HL-60 (cell line): Measurements from ENCODE around the gene ZNF185.

ENCODE experiments used
- DNase-seq, 2 experiments: peaks; one replicate each; pipeline ENCODE4 v3.0.0-alpha.2; 2010 to 2020; ENCODE audit warnings: low read depth in 1 of 2, low spot score in 1 of 2
- H3K27ac ChIP-seq: fragments of 250-450 bp; sonication (Bioruptor Pico); replicated peaks from 2 replicates; pipeline ENCODE4 v1.5.1; 2020; ENCODE audit warnings: mild to moderate bottlenecking, moderate library complexity
- H3K27me3 ChIP-seq: fragments of 250-450 bp; sonication (Bioruptor Pico); 2 replicates; pipeline ENCODE4 v1.5.1; 2021; ENCODE audit warnings: mild to moderate bottlenecking, moderate library complexity; ENCODE audit not compliant: insufficient read depth, poor library complexity, severe bottlenecking
- H3K4me3 ChIP-seq: replicated peaks from 2 replicates; pipeline ENCODE4 v1.5.1; 2011; ENCODE audit warnings: mild to moderate bottlenecking, control low read depth, low read length; ENCODE audit not compliant: insufficient read depth
- GABPA ChIP-seq: IDR thresholded peaks from 2 replicates; pipeline ENCODE4 v1.6.1; 2012; ENCODE audit warnings: low read depth
- POLR2AphosphoS5 ChIP-seq: IDR thresholded peaks from 2 replicates; pipeline ENCODE4 v1.6.1; 2012; ENCODE audit warnings: low read depth
- SPI1 ChIP-seq: IDR thresholded peaks from 2 replicates; pipeline ENCODE4 v1.6.1; 2012; ENCODE audit warnings: low read depth, mild to moderate bottlenecking, borderline replicate concordance
- TF ChIP-seq, protein P1 (sequence below): IDR thresholded peaks from one replicate; pipeline ENCODE4 v1.5.1; 2011; ENCODE audit warnings: low read length, control low read depth, inconsistent platforms; ENCODE audit not compliant: insufficient read depth
- TF ChIP-seq, protein P2 (sequence below): IDR thresholded peaks from 2 replicates; pipeline ENCODE4 v1.6.1; 2012; ENCODE audit warnings: low read depth; ENCODE audit not compliant: insufficient replicate concordance

ZNF185 gene

GRCh38 chrX:152912106-152912505 is 14.2 kb downstream of the ZNF185 start:
- Histone ChIP-seq H3K27me3 (no peaks in the 10 kb centered on the region), H3K4me3 (no peak overlapping the region), H3K27ac (no peak overlapping the region)
- DNase-seq = peak in 1 of 2 experiments; percentile 18
- TF ChIP-seq, protein P1, sequence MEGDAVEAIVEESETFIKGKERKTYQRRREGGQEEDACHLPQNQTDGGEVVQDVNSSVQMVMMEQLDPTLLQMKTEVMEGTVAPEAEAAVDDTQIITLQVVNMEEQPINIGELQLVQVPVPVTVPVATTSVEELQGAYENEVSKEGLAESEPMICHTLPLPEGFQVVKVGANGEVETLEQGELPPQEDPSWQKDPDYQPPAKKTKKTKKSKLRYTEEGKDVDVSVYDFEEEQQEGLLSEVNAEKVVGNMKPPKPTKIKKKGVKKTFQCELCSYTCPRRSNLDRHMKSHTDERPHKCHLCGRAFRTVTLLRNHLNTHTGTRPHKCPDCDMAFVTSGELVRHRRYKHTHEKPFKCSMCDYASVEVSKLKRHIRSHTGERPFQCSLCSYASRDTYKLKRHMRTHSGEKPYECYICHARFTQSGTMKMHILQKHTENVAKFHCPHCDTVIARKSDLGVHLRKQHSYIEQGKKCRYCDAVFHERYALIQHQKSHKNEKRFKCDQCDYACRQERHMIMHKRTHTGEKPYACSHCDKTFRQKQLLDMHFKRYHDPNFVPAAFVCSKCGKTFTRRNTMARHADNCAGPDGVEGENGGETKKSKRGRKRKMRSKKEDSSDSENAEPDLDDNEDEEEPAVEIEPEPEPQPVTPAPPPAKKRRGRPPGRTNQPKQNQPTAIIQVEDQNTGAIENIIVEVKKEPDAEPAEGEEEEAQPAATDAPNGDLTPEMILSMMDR = no peak
- no peak for TF ChIP-seq SPI1

DNA sequence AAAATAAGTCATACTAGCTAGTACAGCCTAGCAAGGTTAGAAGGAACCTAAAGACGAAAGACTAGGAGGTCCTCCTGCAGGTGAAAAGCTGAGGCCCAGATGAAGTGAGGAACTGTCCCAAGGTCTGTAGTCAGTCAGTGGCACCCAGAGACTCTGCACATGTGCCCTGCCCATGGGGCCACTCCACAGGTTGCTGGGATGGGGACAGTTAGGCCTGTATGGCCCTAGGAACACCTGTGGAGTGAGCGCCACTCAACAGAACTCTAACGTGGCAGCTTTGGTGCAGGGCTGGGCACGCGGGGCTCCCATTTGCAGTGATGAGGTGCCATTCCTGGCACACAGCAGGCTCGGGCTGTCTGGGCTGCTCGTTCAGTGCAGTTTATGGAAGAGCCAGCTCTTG is 14.8 kb downstream of the ZNF185 start:
- DNase-seq = no peak
- TF ChIP-seq, protein P2, sequence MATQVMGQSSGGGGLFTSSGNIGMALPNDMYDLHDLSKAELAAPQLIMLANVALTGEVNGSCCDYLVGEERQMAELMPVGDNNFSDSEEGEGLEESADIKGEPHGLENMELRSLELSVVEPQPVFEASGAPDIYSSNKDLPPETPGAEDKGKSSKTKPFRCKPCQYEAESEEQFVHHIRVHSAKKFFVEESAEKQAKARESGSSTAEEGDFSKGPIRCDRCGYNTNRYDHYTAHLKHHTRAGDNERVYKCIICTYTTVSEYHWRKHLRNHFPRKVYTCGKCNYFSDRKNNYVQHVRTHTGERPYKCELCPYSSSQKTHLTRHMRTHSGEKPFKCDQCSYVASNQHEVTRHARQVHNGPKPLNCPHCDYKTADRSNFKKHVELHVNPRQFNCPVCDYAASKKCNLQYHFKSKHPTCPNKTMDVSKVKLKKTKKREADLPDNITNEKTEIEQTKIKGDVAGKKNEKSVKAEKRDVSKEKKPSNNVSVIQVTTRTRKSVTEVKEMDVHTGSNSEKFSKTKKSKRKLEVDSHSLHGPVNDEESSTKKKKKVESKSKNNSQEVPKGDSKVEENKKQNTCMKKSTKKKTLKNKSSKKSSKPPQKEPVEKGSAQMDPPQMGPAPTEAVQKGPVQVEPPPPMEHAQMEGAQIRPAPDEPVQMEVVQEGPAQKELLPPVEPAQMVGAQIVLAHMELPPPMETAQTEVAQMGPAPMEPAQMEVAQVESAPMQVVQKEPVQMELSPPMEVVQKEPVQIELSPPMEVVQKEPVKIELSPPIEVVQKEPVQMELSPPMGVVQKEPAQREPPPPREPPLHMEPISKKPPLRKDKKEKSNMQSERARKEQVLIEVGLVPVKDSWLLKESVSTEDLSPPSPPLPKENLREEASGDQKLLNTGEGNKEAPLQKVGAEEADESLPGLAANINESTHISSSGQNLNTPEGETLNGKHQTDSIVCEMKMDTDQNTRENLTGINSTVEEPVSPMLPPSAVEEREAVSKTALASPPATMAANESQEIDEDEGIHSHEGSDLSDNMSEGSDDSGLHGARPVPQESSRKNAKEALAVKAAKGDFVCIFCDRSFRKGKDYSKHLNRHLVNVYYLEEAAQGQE = no peak
- TF ChIP-seq GABPA = no peak
- TF ChIP-seq, protein P1 = no peak
- no peak for TF ChIP-seq POLR2AphosphoS5
- no peak for TF ChIP-seq SPI1
- no peak overlapping the region for H3K27ac ChIP-seq
- no peaks in the 10 kb centered on the region for H3K27me3 ChIP-seq
- H3K4me3 ChIP-seq = no peak overlapping the region

- TF ChIP-seq, protein P1 = no peak
- TF ChIP-seq, protein P2 = no peak
- TF ChIP-seq SPI1 = no peak
- no peak for TF ChIP-seq POLR2AphosphoS5
- no peak for TF ChIP-seq GABPA
- no peak overlapping the region for H3K4me3 ChIP-seq
- peak; percentile 48 to 64 for DNase-seq
- H3K27me3 ChIP-seq = no peaks in the 10 kb centered on the region
- H3K27ac ChIP-seq = no peak overlapping the region
Measured at GRCh38 chrX:152913346-152913745, 15.5 kb downstream of the ZNF185 start.

DNA sequence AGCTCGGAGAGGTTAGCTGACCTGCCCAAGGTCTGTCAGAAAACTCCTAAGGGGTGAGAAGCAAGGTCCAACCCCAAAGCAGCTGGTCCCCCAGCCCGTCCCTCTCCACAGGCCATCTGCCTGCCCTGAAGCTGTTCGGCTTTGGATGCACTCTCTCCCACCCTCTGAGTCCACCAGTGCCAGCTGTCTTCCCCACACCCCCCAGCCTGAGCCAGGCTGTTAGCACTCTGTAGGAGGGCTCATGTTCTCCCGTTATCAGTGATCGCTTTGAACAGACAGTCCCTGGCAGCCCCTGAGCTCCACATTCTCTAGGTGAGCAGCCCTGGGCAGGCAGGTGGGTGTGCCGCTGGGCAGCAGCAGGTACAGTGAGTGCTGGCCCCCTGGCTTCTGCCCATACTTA is 16.0 kb downstream of the ZNF185 start:
- TF ChIP-seq POLR2AphosphoS5 = no peak
- TF ChIP-seq, protein P2 = no peak
- no peak for TF ChIP-seq GABPA
- TF ChIP-seq, protein P1 = no peak
- no peak for TF ChIP-seq SPI1
- DNase-seq = no peak
- H3K27me3 ChIP-seq = no peaks in the 10 kb centered on the region
- H3K4me3 ChIP-seq = no peak overlapping the region
- no peak overlapping the region for H3K27ac ChIP-seq
